HFF-Myc (cell line): ENCODE data around the gene TBC1D19.

Experiments
- DNase-seq: peaks from one replicate; pipeline ENCODE4 v3.0.0-alpha.2; 2011; ENCODE audit warnings: low read depth; ENCODE audit errors: extremely low read depth
- H3K4me3 ChIP-seq: replicated peaks from 2 replicates; pipeline ENCODE4 v1.5.1; 2011; ENCODE audit warnings: low read depth, mild to moderate bottlenecking, control low read depth, low read length
- CTCF ChIP-seq: IDR thresholded peaks from 2 replicates; pipeline ENCODE4 v1.5.1; 2012; ENCODE audit warnings: mild to moderate bottlenecking, low read depth, low read length, control low read depth; ENCODE audit errors: missing control alignments

Gene TBC1D19

DNA sequence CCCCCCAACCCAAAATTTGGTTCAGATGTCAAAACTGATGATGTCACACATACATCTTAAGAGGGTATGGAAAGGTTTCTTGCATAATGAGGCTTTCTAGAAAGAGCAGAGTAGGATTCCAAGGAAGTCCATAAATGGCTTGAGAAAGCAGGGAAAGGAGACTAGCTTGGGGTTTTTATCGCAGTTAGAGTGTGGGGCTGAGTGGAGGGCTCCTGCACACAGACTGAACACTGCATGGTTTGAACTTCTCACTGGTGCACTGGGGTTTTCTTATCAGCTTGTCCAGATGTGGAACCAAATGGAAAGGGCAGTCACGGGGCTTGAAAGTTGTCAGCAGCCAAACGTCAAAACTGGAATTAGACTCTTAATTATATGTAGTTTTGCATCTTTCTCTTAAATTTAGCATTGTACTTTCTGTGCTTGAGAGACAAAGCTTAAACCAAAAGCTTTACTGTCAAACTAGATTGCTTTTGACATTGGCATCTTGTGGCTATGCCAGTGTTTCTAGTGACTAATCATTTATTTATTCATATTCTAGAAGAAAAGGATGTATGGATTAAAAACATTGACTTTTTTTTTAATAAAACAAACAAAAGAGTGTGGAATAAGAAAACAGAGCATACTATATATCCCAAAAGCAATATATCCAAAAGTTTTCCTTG, 198.4 kb downstream of the TBC1D19 start:
- no peak overlapping the region for H3K4me3 ChIP-seq
- no peak for DNase-seq
- no peak for TF ChIP-seq CTCF

DNA sequence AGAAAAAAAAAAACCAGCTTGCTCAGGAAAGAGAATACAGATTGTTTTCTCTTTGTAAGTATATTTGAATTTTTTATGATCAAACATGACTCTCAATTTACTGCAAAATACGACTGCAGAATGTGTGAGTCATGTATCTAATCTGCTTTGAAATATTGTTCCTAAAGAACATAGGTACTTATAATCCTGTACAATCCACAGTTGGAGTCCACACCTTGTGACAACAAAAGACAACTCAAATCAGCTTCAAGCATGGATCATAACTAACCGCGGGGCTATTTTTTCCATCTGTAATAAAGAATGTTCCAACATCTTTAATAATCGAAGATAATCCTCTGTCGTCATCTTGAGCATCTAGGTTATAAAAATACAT, 198.9 kb downstream of the TBC1D19 start:
- H3K4me3 ChIP-seq: no peak overlapping the region
- no peak for DNase-seq
- TF ChIP-seq CTCF: no peak

DNA sequence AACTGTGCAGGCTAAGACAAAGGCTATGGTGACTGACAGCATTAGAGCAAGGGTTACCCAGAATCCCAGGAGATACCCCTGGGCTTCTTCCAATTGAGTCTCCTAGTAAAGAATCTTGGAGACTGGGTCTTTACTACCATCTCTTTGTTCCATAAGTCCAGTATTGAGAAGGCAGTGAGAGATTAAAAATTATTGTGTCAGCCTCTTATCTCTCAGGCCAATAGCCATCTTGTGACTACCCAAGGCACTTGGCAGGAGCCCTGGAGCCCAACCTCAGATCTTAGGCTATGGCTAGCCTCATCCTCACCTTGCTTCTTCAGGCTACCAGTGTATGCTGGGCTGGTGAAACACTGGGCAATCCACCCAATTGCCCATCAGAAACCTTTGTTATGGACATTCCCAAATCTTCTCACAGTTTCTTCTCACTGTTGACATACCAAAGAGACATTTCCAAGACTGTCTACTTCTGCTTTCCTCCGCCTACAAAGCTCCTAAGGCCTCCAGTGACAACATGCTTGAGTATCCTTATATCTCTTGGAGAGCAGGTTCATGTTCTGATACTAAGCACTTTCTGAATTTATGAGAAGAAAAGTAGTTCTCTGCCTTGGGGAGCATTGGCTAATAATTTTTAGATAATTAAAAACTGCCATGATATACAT, 200.5 kb downstream of the TBC1D19 start:
- TF ChIP-seq CTCF: no peak
- no peak overlapping the region for H3K4me3 ChIP-seq
- no peak for DNase-seq

GRCh38 chr4:26785312-26785711, 201.4 kb downstream of the TBC1D19 start:
- no peak overlapping the region for H3K4me3 ChIP-seq
- DNase-seq: no peak
- no peak for TF ChIP-seq CTCF

- H3K4me3 ChIP-seq: no peak overlapping the region
- TF ChIP-seq CTCF: no peak
- no peak for DNase-seq
Measured at GRCh38 chr4:26785810-26786209, 201.9 kb downstream of the TBC1D19 start.

DNA sequence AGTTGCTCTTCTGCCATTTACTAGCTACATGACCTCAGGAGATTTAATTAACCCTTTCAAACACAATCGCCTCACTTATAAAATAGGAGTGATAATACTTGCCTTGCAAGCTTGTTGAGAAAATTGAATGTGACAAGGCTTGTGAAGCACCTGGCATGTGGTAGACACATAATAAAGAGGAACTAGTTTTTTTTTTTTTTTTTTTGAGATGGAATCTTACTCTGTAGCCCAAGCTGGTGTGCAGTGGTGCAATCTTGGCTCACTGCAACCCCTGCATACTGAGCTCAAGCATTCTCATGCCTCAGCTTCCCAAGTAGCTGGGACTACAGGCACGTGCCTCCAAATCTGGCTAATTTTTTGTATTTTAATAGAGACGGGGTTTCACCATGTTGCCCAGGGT, 203.0 kb downstream of the TBC1D19 start:
- no peak for DNase-seq
- TF ChIP-seq CTCF: no peak
- H3K4me3 ChIP-seq: no peak overlapping the region
